Lower lobe of right lung (tissue), 2 donors: ENCODE results near the gene STK11. TPM values are rescaled to one million over a fixed set of nuclear protein-coding genes. Genes with fewer than 3 reads are reported as not detected.

Experiments
- ATAC-seq, 2 donors: fragments of 200-7000 bp; cut with Tn5 transposase; one replicate each; pipeline ENCODE4 v1.9.1; 2020 to 2022; ENCODE audit warnings: mild to moderate bottlenecking in 2 of 2, moderate library complexity in 2 of 2
- DNase-seq: peaks from one replicate; pipeline ENCODE4 v3.0.0-alpha.2; 2020
- H3K27ac ChIP-seq: fragments of 200-600 bp; one replicate; pipeline ENCODE4 v1.8.0; 2022
- H3K27me3 ChIP-seq: fragments of 200-600 bp; one replicate; pipeline ENCODE4 v1.8.0; 2022; ENCODE audit warnings: low read depth
- H3K36me3 ChIP-seq: fragments of 200-600 bp; one replicate; pipeline ENCODE4 v1.8.0; 2022; ENCODE audit warnings: mild to moderate bottlenecking
- H3K4me1 ChIP-seq: fragments of 200-600 bp; one replicate; pipeline ENCODE4 v1.8.0; 2022
- H3K4me3 ChIP-seq: fragments of 200-600 bp; one replicate; pipeline ENCODE4 v1.8.0; 2022; ENCODE audit warnings: mild to moderate bottlenecking
- H3K9me3 ChIP-seq: fragments of 200-600 bp; one replicate; pipeline ENCODE4 v1.8.0; 2022
- CTCF ChIP-seq: fragments of 200-600 bp; IDR thresholded peaks from one replicate; pipeline ENCODE4 v1.8.0; 2022; ENCODE audit warnings: antibody characterized with exemption, mild to moderate bottlenecking
- intact Hi-C: fragments of 100-400 bp; cut with DNase I; formaldehyde crosslinking; loops from one replicate; pipeline ENCODE4 v1.11.0; 2022
- total RNA-seq: library from RNA; stranded (reverse); fragmentation: NEBNext Ultra II Directional; extraction: Animal tissue kit (Norgen Biotek cat#: 25700); gene quantifications from one replicate; pipeline ENCODE4 v1.2.1, GENCODE V29; 2021
- donor health status: DM: no; HTN: yes; CAD: no; lungs with severe emphysema.

Gene STK11
- total RNA-seq, 1 donor from 2014 or later, result 50.5 TPM

GRCh38 chr19:1216756-1217155 lies 11.2 kb downstream of the STK11 start:
- Histone ChIP-seq H3K36me3 (peaks cover 24% of the 10 kb centered on the region), H3K27ac (peak overlapping the region; percentile 83), H3K27me3 (no peaks in the 10 kb centered on the region), H3K9me3 (no peaks in the 10 kb centered on the region), H3K4me3 (no peak overlapping the region), H3K4me1 (peaks cover 53% of the 10 kb centered on the region)
- no peak for ATAC-seq
- TF ChIP-seq CTCF, result no peak
- no peak for DNase-seq
- intact Hi-C loops, result no loop called here

- H3K9me3 ChIP-seq, result no peaks in the 10 kb centered on the region
- peak overlapping the region; percentile 59 for H3K27ac ChIP-seq
- DNase-seq (no peak), ATAC-seq (no peak)
- intact Hi-C loops, result no loop called here
- H3K27me3 ChIP-seq, result no peaks in the 10 kb centered on the region
- TF ChIP-seq CTCF, result no peak
- no peak overlapping the region for H3K4me3 ChIP-seq
- H3K36me3 ChIP-seq, result peaks cover 30% of the 10 kb centered on the region
- peaks cover 50% of the 10 kb centered on the region for H3K4me1 ChIP-seq
Observed at GRCh38 chr19:1217366-1217765, 11.8 kb downstream of the STK11 start.

- Histone ChIP-seq H3K27ac (peak overlapping the region; percentile 59), H3K4me1 (peaks cover 35% of the 10 kb centered on the region), H3K36me3 (peaks cover 42% of the 10 kb centered on the region), H3K9me3 (no peaks in the 10 kb centered on the region), H3K27me3 (no peaks in the 10 kb centered on the region), H3K4me3 (no peak overlapping the region)
- intact Hi-C loops, result no loop called here
- TF ChIP-seq CTCF, result no peak
- ATAC-seq, result no peak
- no peak for DNase-seq
Observed at GRCh38 chr19:1218751-1219567, 13.4 kb downstream of the STK11 start.

- Histone ChIP-seq H3K9me3 (no peaks in the 10 kb centered on the region), H3K27ac (no peak overlapping the region), H3K36me3 (peaks cover 52% of the 10 kb centered on the region), H3K27me3 (no peaks in the 10 kb centered on the region), H3K4me3 (no peak overlapping the region), H3K4me1 (peaks cover 25% of the 10 kb centered on the region)
- intact Hi-C loops, result no loop called here
- ATAC-seq (no peak), DNase-seq (no peak)
- TF ChIP-seq CTCF, result no peak
Observed at GRCh38 chr19:1219786-1220476, 14.4 kb downstream of the STK11 start.

GRCh38 chr19:1220477-1220930 lies 14.9 kb downstream of the STK11 start:
- peaks cover 20% of the 10 kb centered on the region for H3K4me1 ChIP-seq
- no peaks in the 10 kb centered on the region for H3K9me3 ChIP-seq
- ATAC-seq (no peak), DNase-seq (no peak)
- intact Hi-C loops, result no loop called here
- H3K36me3 ChIP-seq, result peaks cover 58% of the 10 kb centered on the region
- no peak for TF ChIP-seq CTCF
- no peak overlapping the region for H3K4me3 ChIP-seq
- no peaks in the 10 kb centered on the region for H3K27me3 ChIP-seq
- H3K27ac ChIP-seq, result no peak overlapping the region
